ENCODE results near the gene USP5.

USP5 gene, protein sequence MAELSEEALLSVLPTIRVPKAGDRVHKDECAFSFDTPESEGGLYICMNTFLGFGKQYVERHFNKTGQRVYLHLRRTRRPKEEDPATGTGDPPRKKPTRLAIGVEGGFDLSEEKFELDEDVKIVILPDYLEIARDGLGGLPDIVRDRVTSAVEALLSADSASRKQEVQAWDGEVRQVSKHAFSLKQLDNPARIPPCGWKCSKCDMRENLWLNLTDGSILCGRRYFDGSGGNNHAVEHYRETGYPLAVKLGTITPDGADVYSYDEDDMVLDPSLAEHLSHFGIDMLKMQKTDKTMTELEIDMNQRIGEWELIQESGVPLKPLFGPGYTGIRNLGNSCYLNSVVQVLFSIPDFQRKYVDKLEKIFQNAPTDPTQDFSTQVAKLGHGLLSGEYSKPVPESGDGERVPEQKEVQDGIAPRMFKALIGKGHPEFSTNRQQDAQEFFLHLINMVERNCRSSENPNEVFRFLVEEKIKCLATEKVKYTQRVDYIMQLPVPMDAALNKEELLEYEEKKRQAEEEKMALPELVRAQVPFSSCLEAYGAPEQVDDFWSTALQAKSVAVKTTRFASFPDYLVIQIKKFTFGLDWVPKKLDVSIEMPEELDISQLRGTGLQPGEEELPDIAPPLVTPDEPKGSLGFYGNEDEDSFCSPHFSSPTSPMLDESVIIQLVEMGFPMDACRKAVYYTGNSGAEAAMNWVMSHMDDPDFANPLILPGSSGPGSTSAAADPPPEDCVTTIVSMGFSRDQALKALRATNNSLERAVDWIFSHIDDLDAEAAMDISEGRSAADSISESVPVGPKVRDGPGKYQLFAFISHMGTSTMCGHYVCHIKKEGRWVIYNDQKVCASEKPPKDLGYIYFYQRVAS

DNA sequence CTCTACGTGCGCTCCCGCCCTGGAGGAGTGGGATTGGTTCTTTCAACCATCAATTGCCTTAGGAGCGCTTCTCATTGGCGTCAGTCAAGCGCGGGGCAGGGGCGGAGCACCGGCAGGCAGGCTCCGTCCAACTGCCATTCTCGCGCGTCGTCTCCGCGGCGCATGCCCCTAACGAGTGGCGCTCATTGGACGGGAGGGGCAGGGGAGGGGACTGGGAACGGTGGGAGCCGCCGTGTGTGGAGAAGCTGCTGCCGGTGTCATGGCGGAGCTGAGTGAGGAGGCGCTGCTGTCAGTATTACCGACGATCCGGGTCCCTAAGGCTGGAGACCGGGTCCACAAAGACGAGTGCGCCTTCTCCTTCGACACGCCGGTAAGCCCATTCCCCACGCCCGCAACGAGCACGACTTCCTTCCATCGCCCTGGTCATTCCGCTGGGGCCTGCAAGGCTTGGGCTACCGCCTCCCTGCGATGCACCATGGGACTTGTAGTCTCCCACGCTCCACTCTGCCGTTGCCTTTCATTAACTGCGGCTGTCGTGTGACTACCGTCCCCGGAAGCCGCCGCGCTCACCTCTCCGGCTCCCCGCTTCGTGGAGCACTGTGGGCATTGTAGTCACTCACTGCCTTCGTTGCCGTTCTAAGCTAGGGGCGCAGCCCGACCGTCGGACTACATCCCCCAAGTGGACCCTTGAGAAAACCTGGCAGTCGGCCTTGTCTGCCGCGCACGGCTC, at the start of gene USP5:
Gene USP5 (plus strand): TSS at position 230 of the 730 bp plus-strand sequence. CDS start 30 bp downstream, at position 260.
- DNase-seq, result peak; percentile 99

DNA sequence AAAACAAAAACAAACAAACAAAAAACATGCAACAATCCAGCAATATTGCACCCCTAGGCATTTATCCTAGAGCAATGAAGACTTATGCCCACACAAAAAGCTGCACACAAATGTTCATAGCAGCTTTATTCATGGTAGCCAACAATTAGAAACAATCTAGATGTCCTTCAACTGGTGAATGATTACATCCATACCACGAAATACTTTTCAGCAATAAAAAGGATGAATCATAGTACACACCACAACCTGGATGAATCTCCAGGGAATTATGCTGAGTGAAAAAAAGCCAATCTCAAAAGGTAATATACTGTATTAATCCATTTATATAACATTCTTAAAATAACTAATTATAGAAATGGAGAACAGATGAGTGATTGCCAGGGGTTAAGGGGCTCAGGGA, 44.8 kb upstream of the USP5 start:
- no peak for DNase-seq

DNA sequence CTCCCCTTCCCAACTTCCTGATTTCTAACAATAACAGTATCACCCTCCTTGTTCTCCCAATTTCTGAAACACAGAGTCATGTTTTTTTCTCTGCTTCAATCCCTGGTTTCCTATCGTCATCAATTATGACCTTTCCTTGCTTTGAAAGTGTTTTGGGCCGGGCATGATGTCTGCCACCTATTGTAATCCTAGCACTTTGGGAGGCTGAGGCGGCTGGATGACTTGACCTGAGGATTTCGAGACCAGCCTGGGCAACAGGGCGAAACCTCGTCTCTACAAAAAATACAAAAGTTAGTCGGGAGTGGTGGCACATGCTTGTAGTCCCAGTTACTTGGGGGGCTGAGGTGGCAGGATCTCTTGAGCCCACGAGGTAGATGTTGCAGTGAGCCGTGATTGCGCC, 42.9 kb upstream of the USP5 start:
- DNase-seq, result no peak

DNA sequence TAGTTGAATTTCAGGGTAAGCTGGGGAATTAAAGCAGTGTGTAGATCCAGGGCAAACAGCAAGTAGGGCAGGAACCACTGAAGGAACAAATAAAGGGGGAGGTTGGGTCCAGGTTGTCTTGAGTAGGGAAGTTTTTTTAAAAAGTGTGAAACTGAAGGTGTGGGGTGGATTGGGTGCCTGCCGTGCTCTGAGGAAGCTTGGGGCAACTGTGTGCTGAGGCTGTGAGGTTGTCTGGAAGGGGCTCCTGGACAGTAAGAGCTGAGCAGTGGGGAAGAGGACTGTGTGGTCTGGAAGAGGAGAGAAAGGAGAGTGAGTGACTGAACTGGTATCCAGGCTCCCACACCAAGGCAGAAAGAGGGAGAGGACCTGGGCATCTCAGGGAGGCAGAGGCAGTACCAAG, 41.2 kb upstream of the USP5 start:
- DNase-seq, result no peak

DNA sequence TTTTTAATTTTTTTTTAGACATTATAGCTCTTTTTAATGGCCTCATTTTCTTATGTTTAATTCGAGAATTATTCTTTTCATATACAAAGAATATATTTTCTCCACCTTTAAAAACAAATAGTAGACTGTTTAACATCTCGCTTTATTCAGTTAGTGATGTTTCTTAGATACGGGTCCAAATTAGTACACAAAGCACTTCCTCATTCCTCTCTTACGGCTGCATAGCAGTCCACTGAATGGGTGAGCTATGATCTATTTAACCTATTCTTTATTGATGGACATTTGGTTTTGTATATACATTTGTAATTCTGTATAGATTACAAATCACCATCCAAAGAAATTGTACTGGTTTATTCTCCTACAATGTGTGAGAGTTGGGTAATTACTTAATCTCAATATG, 38.6 kb upstream of the USP5 start:
- no peak for DNase-seq

DNA sequence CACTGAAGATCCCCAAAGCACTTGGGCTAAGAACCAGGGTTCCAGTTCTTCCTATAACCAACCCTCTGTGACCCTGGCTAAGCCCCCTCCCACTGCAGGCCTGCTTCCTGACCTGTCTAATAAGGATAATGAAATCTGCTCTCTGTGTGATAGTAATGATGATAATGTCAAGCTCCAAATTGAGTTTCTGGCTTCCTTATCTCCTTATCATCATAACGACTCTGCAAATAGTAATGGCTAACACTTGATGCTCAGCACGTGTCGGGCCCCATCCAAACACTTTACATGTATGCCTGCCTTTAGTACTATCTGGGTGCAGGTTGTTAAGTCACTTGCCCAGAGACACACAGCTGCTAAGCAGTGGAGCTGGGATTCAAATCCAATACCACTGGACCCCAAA, 35.4 kb upstream of the USP5 start:
- no peak for DNase-seq

DNA sequence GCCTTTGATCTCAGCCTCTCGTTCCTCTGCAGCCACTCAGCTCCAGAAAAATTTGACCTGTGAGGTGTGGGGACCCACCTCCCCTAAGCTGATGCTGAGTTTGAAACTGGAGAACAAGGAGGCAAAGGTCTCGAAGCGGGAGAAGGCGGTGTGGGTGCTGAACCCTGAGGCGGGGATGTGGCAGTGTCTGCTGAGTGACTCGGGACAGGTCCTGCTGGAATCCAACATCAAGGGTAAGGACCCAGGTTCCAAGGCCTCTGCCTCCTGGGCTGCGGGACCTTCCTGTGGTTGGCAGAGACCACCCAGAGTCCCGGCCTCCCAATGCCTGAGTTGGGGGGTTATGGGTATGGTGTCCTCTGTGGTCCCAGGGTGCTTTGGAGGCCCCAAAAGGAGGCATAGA, 34.9 kb upstream of the USP5 start:
- no peak for DNase-seq

DNA sequence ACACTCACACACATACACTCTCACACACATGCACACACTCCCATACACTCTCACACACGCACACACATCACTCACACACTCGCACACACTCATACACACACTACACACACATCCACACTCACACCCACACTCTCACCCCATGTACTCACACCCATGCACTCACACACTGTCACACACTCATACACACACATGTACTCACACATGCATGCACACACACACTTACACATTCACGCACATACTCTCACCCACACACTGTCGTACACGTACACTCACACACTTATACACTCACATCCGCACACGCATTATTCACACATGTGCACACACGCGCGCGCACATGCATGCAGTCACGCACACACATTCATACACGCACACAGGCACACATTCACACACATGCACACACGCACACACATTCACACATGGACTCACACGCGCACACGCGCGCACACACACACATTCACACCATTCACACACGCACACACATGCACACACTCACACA, 34.2 kb upstream of the USP5 start:
- DNase-seq, result no peak

DNA sequence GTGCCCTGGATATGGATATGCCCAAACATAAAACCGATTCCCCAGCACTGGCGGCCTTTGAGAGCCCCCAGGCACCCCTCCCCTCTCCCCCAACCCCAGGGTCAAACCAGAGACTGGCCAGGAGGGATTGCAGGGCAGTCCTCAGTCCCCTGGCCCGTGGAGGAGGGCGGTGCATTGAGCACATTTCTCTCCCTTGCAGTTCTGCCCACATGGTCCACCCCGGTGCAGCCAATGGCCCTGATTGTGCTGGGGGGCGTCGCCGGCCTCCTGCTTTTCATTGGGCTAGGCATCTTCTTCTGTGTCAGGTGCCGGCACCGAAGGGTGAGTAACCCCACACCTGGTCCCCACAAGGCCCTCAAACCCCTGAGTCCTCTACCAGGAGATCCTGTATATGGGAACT, 33.7 kb upstream of the USP5 start:
- no peak for DNase-seq

DNA sequence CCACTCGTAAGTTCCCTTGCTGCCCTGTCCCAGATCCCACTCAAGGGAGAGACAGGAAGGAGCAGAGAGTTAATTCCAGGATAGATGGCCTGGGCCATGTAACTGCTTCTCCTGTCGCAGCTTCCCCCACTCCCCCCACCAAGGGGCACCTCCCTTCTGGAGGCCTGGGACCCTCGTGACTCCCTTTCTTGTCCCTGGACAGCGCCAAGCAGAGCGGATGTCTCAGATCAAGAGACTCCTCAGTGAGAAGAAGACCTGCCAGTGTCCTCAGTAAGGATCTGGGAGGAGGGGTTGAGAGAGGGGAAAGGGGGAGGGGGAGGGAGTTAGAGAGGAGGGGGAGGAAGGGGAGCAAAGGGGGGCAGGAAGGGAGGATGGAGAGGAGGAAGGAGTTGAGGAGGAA, 33.3 kb upstream of the USP5 start:
- DNase-seq, result no peak

DNA sequence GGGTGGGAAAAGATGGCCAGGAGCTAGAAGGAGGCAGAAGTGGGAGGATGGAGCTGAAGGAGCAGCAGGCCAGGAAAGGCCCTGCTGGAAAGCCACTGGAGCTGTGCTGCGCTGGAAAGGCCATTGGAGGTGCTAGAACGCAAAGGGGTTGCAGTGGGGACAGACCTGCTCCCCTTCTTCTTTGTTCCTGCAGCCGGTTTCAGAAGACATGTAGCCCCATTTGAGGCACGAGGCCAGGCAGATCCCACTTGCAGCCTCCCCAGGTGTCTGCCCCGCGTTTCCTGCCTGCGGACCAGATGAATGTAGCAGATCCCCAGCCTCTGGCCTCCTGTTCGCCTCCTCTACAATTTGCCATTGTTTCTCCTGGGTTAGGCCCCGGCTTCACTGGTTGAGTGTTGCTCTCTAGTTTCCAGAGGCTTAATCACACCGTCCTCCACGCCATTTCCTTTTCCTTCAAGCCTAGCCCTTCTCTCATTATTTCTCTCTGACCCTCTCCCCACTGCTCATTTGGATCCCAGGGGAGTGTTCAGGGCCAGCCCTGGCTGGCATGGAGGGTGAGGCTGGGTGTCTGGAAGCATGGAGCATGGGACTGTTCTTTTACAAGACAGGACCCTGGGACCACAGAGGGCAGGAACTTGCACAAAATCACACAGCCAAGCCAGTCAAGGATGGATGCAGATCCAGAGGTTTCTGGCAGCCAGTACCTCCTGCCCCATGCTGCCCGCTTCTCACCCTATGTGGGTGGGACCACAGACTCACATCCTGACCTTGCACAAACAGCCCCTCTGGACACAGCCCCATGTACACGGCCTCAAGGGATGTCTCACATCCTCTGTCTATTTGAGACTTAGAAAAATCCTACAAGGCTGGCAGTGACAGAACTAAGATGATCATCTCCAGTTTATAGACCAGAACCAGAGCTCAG, 32.6 kb upstream of the USP5 start:
- DNase-seq, result no peak

DNA sequence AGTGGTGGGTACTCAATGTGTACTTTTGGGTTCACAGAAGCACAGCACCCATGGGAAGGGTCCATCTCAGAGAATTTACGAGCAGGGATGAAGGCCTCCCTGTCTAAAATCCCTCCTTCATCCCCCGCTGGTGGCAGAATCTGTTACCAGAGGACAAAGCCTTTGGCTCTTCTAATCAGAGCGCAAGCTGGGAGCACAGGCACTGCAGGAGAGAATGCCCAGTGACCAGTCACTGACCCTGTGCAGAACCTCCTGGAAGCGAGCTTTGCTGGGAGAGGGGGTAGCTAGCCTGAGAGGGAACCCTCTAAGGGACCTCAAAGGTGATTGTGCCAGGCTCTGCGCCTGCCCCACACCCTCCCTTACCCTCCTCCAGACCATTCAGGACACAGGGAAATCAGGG, 31.8 kb upstream of the USP5 start:
- DNase-seq, result no peak

DNA sequence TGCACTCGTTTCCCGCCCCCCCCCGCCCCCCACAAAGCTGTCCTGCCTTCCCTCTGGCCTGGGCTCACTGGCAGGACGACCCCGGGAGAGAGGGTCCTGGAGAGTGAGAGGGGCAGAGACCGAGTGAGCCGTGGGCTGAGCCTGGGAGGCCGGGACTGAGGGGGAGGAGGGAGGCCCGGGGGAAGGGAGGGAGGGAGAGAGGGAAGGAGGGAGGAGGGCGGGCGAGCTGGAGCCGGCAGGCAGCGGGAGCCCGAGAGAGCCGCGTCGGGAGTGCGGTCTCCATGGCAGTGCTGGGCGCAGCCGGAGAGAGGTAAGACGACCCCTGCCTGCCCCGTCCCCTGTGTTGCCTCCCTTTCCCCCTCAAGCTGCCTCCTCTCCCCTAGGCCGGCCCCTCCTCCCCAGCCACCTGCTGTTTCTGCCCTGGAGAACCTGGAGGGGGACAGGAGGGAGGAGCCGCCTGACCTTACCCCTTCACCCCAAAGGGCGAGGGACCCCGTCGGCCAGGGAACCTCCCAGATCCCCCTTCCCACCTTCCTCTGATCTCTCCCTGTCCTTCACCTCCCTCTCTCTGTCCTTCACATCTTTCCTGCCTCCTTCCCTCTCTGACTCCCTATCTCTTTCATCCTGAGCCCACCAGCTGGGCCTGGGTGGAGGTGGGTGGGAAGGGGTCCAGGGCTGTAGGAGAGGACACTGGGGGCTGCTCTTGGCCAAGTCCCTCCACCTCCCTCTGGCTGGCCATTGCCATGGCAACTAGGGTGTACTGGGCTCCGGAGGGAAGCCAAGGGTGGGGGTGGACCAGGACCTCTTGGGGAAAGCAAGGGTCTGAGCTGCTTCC, 30.1 kb upstream of the USP5 start, which contains the start of gene GPR162:
Gene GPR162 (plus strand): TSS at position 231 of the 835 bp plus-strand sequence. CDS start 2,078 bp downstream, outside the sequence.
- DNase-seq, result peak; percentile 21 to 76

DNA sequence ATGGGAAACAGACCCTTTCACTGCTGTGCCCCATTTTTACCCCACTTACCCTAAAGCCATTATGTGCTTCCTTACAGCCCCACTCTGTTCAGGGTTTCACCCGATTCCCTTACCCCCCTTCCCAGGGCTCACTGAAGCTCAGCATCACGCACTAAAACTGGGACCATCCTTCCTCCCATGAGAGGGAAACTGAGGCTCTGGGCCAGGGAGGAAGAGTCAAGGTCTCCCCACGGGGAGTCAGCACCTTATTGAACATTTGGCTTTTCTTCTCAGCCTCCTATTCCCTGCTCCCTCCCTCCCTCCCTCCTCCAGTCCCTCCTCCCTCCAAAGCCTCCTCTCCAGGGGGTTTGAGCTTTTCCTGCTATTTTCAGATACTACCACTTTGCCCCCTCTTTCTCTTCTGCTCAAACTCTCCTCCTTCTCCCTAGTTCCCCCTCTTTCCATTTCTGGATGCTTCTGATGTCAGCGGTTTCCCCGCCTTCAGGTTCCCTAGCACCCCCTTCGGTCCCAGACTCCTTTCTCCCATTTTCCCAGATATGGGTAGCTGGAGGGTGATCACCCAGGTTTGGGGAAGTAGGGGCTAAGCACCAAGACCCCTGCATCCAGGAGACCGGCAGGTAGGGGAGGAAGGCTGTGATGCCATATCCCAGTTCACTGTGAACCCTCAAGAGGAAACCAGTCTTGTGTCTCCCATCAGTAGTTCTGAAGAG, 29.4 kb upstream of the USP5 start:
- DNase-seq, result no peak

DNA sequence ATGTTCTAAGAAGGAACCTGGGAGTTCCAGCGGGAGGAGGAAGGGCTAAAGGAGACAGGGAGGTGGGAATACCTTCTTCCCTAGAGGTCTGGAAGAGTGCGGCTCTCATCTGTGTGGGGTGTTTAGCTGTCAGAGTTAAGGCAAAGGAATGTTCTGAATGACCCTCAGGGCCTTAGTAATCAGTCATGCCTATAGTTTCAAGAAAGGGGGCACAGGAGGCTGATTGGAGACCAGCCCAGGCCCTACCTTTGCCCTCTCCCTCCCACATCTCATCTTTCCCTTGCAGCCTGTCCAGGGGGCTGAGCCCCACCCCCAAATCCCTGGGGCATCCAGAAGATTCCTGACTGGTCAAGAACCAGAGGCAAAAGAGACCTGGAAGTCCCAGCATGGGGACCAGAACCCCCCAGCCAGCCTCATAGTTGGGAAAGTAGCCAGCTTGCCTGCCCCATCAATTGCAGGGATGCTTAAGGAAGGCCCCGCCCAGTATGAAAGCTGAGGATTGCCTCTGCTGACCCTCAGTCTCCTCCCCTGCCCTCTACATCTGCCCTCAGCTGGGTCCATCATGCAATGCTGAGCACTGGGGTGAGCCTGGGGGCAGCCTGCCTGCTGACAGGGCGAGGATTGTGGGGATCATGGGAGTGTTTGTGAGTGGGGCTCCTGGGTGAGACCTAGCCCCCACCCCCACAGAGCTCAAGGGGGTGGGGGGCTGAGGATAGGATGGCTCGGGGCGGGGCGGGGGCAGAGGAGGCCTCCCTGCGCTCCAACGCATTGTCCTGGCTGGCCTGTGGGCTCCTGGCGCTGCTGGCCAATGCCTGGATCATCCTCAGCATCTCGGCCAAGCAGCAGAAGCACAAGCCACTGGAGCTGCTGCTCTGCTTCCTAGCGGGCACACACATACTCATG, 28.5 kb upstream of the USP5 start:
- DNase-seq, result no peak

DNA sequence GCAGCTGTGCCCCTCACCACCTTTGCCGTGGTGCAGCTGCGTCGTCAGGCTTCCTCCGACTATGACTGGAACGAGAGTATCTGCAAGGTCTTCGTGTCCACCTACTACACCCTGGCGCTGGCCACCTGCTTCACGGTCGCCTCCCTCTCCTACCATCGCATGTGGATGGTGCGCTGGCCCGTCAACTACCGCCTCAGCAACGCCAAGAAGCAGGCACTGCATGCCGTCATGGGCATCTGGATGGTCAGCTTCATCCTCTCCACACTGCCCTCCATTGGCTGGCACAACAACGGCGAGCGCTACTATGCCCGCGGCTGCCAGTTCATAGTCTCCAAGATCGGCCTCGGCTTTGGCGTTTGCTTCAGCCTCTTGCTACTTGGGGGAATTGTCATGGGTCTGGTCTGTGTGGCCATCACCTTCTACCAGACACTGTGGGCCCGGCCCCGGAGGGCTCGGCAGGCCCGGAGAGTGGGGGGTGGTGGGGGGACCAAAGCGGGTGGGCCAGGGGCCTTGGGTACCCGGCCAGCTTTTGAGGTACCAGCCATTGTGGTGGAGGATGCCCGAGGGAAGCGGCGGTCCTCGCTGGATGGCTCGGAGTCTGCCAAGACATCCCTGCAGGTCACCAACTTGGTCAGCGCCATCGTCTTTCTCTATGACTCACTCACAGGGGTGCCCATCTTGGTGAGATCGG, 27.7 kb upstream of the USP5 start:
- peak in 1 of 2 experiments; percentile 33 for DNase-seq

DNA sequence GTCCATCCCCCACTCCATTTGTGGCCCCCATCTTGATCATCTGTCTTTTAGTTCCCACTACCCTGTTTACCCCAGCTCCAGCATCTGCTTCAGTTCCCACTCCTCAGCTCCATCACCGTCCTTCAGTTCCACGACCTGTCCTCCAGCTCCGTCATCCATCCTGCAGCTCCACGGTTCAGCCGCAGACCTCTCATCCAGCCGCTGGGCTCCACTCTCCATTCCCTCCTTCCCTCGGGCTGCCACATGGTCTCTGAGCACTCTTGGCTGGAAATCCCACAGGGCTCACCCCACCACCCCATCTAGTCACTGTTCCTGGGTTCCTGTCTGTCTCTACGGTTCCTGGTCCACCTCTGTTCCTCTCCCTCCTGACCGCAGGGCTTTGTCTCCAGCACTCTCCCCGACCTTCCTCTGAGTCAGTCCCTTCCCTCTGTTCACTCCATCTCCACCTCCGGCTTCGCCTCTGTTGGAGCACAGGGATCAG, 27.0 kb upstream of the USP5 start:
- DNase-seq, result peak in 1 of 2 experiments; percentile 57

DNA sequence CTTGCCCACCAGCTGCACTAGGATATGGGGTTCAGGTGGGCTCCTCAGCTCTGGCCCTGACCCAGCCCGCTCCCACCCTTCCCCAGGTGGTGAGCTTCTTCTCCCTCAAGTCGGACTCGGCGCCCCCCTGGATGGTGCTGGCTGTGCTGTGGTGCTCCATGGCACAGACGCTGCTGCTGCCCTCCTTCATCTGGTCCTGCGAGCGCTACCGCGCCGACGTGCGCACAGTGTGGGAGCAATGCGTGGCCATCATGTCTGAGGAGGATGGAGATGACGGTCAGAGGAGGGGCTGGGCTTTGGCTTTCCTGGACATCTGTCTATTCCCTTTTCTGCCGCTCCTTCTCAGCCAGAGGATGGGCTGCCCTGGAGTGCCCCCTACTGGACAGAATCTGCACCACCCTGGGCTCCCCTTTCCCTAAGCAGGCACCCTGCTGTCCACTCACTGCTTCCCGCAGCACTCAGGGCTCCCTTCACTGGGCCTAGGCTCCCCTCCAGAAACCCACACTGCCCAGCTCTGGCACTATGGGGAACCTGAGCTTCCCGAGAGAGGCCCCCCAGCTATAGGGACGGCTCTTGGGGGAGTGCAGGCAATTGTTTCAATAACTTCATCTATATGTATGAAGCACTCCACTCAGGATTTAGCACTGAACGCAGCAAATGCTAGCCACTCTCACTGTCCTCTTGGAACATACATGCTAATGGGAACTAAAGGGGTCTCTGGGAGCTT, 26.4 kb upstream of the USP5 start:
- DNase-seq, result peak; percentile 40 to 84

All from NCI-H526 (cell line).